GM18858 (cell line): ENCODE results near the gene SNF8.

Experiments
- ATAC-seq: cut with Tn5 transposase; IDR thresholded peaks from one replicate; pipeline ENCODE4 v1.9.1; 2021; ENCODE audit not compliant: unreplicated experiment

SNF8 gene

GRCh38 chr17:48893646-48894508 lies 50.8 kb downstream of the SNF8 start:
- no peak for ATAC-seq

- no peak for ATAC-seq
Observed at GRCh38 chr17:48892940-48893645, 51.5 kb downstream of the SNF8 start.

- ATAC-seq, result no peak
Observed at GRCh38 chr17:48890086-48890485, 54.6 kb downstream of the SNF8 start.

GRCh38 chr17:48883171-48883570 lies 61.5 kb downstream of the SNF8 start:
- no peak for ATAC-seq

GRCh38 chr17:48882272-48882671 lies 62.4 kb downstream of the SNF8 start:
- ATAC-seq, result no peak
